RKO (cell line): ENCODE data around the gene BATF3.

ENCODE experiments used
- DNase-seq: peaks from one replicate; pipeline ENCODE4 v3.0.0-alpha.2; 2016; ENCODE audit warnings: low spot score

Gene BATF3

GRCh38 chr1:212703991-212704564 is 4.4 kb upstream of the BATF3 start:
- DNase-seq: no peak

GRCh38 chr1:212702672-212703071 is 3.0 kb upstream of the BATF3 start:
- DNase-seq: no peak

- no peak for DNase-seq
Observed at GRCh38 chr1:212701910-212702309, 2.3 kb upstream of the BATF3 start.

- peak; percentile 51 for DNase-seq
Observed at GRCh38 chr1:212700892-212701819, 1.5 kb upstream of the BATF3 start.

GRCh38 chr1:212700223-212700891 is 717 bp upstream of the BATF3 start:
- DNase-seq: no peak

- peak; percentile 68 for DNase-seq
Observed at GRCh38 chr1:212699104-212699624, 476 bp downstream of the BATF3 start.

GRCh38 chr1:212698467-212699103 is 1.1 kb downstream of the BATF3 start:
- DNase-seq: no peak

GRCh38 chr1:212696721-212697331 is 2.8 kb downstream of the BATF3 start:
- no peak for DNase-seq

- DNase-seq: peak; percentile 30
Observed at GRCh38 chr1:212692774-212693644, 6.6 kb downstream of the BATF3 start.

GRCh38 chr1:212691561-212692071 is 8.0 kb downstream of the BATF3 start:
- no peak for DNase-seq

- DNase-seq: no peak
Observed at GRCh38 chr1:212690816-212691403, 8.7 kb downstream of the BATF3 start.

- no peak for DNase-seq
Observed at GRCh38 chr1:212689758-212690529, 9.7 kb downstream of the BATF3 start.

GRCh38 chr1:212689196-212689725 is 10.4 kb downstream of the BATF3 start:
- no peak for DNase-seq

GRCh38 chr1:212688341-212689047 is 11.1 kb downstream of the BATF3 start:
- DNase-seq: no peak

GRCh38 chr1:212687811-212688210 is 11.8 kb downstream of the BATF3 start:
- DNase-seq: no peak

- DNase-seq: no peak
Observed at GRCh38 chr1:212686591-212686990, 13.0 kb downstream of the BATF3 start.

GRCh38 chr1:212686069-212686468 is 13.6 kb downstream of the BATF3 start:
- DNase-seq: no peak

GRCh38 chr1:212685429-212685828 is 14.2 kb downstream of the BATF3 start:
- DNase-seq: no peak
